Measurements from ENCODE around the gene LRTM1.

Gene LRTM1

DNA sequence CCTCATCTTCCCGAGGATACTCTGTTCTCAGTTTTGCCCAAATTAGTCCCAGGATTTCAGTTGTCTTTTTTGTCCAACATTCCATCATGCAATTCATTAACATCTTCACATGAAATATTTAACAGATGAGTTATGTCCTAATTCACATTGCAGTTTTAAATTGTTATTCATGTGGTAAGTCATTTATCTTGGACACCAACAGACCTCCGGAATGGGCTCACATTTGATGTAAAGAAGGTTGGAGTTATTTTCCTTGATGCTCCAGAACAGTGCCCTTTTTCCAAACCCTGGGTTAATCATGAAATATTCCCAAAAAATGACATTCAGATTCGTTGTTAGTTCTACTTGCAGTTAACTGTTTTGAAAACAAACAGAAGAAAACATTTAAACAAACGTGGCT, 32.8 kb upstream of the LRTM1 start:
- H3K4me3 Mint-ChIP-seq, result no peak overlapping the region
- no peaks in the 10 kb centered on the region for H3K36me3 Mint-ChIP-seq (ENCODE audit: low read depth)
- H3K4me1 Mint-ChIP-seq, result peaks cover 56% of the 10 kb centered on the region
- H3K27ac Mint-ChIP-seq, result no peak overlapping the region
- H3K27me3 Mint-ChIP-seq (ENCODE audit: low read depth, poor library complexity), result no peaks in the 10 kb centered on the region
- no peaks in the 10 kb centered on the region for H3K9me3 Mint-ChIP-seq
- DNase-seq, result no peak
- no peak for TF ChIP-seq CTCF (IDR thresholded peaks at IDR 0.05)

DNA sequence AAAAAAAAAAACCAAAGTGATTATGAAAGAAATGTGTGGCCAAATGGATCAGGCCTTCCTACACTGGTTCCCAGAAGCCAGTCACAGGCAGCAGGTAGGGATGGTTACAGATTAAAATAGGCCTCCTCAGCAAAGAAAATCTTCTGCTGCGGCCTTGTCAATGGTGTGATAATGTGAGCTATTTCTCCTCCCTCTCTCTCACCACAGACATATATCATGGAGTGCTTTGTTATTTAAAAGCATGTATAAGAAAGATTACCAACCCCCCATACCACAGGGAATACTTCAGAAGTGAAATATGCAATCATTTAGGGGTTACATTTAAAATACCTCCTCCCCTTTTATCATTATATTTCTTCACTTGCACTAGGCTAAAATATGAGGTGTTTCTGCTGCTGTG, 32.2 kb upstream of the LRTM1 start:
- Mint-ChIP-seq H3K9me3 (no peaks in the 10 kb centered on the region), H3K4me1 (peaks cover 54% of the 10 kb centered on the region)

DNA sequence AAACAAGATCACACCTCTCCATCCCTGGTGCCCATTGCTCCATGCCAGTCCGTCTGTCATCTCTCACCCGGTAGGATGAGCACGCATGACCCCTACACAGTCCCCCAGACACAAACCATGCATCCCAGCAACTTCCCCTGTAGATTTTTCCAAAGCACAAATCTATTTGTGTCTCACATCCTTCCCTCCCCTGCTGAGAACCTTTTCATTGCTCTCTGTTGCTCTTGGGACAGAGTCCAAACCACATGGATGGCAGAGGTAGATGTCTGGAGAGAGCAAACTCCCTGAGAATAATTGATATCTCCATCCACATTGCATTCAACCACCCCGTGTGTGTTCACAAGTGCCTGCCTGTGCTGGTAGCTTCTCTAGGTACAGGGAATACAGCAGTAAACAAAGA, 29.9 kb upstream of the LRTM1 start:
- Mint-ChIP-seq H3K36me3 (ENCODE audit: low read depth) (no peaks in the 10 kb centered on the region), H3K27ac (no peak overlapping the region), H3K4me1 (peaks cover 56% of the 10 kb centered on the region), H3K4me3 (no peak overlapping the region), H3K27me3 (ENCODE audit: low read depth, poor library complexity) (peaks cover 4% of the 10 kb centered on the region), H3K9me3 (no peaks in the 10 kb centered on the region)
- no peak for DNase-seq
- TF ChIP-seq CTCF (IDR thresholded peaks at IDR 0.05), result no peak

More for the DNA sequence above, 32.2 kb upstream of the LRTM1 start:
- no peak overlapping the region for H3K4me3 Mint-ChIP-seq
- H3K36me3 Mint-ChIP-seq (ENCODE audit: low read depth), result no peaks in the 10 kb centered on the region
- peaks cover 4% of the 10 kb centered on the region for H3K27me3 Mint-ChIP-seq (ENCODE audit: low read depth, poor library complexity)
- H3K27ac Mint-ChIP-seq, result no peak overlapping the region
- TF ChIP-seq CTCF (IDR thresholded peaks at IDR 0.05), result no peak
- DNase-seq, result no peak

GRCh38 chr3:54955941-54956340, 28.1 kb upstream of the LRTM1 start:
- Mint-ChIP-seq H3K4me1 (peaks cover 57% of the 10 kb centered on the region), H3K9me3 (no peaks in the 10 kb centered on the region), H3K27ac (peak overlapping the region; percentile 16), H3K4me3 (no peak overlapping the region), H3K27me3 (ENCODE audit: low read depth, poor library complexity) (peaks cover 9% of the 10 kb centered on the region), H3K36me3 (ENCODE audit: low read depth) (no peaks in the 10 kb centered on the region)
- no peak for DNase-seq
- TF ChIP-seq CTCF (IDR thresholded peaks at IDR 0.05), result no peak

GRCh38 chr3:54955496-54955895, 27.6 kb upstream of the LRTM1 start:
- Mint-ChIP-seq H3K36me3 (ENCODE audit: low read depth) (no peaks in the 10 kb centered on the region), H3K27me3 (ENCODE audit: low read depth, poor library complexity) (peaks cover 9% of the 10 kb centered on the region), H3K4me3 (no peak overlapping the region), H3K9me3 (no peaks in the 10 kb centered on the region), H3K4me1 (peaks cover 57% of the 10 kb centered on the region), H3K27ac (no peak overlapping the region)
- DNase-seq, result no peak
- TF ChIP-seq CTCF (IDR thresholded peaks at IDR 0.05), result no peak

DNA sequence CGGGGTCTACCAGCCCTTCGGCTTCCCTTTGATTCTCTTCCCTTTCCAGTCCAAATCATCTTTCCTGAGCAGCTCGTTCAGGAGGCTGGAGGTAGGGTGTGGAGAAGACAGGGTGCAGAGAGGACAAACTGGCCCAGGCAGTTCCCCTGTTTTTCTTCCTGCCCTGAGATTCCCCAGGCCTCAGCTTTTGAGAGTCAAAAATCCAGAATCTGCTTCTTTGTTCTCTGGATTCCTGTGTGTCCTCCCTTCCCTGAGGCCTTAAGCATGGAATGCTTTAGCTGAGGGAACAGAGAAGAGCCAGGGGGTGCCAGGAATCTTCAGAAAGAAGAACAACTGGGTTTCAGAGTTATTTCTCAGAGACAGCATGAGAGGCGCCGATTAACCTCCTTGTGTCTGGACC, 26.7 kb upstream of the LRTM1 start:
- Mint-ChIP-seq H3K27me3 (ENCODE audit: low read depth, poor library complexity) (peaks cover 14% of the 10 kb centered on the region), H3K4me1 (peaks cover 56% of the 10 kb centered on the region), H3K36me3 (ENCODE audit: low read depth) (no peaks in the 10 kb centered on the region), H3K9me3 (no peaks in the 10 kb centered on the region), H3K4me3 (no peak overlapping the region), H3K27ac (no peak overlapping the region)
- no peak for TF ChIP-seq CTCF (IDR thresholded peaks at IDR 0.05)
- no peak for DNase-seq

All from nephron progenitor cell (in vitro differentiated cells).